Progenitor cell of endocrine pancreas (in vitro differentiated cells): ENCODE results near the gene DPH6. TPM values are rescaled to one million over a fixed set of nuclear protein-coding genes. Genes with fewer than 3 reads are reported as not detected.

ENCODE experiments used
- DNase-seq: peaks from one replicate; pipeline ENCODE4 v3.0.0; 2021; ENCODE audit warnings: low spot score; ENCODE audit not compliant: unreplicated experiment
- H3K27ac Mint-ChIP-seq: 2 replicates; pipeline ENCODE4 v1.8.0; 2021; ENCODE audit warnings: mild to moderate bottlenecking, moderate library complexity, mixed read lengths
- H3K27me3 Mint-ChIP-seq: 2 replicates; pipeline ENCODE4 v1.8.0; 2021; ENCODE audit warnings: mixed read lengths
- H3K36me3 Mint-ChIP-seq: 2 replicates; pipeline ENCODE4 v1.8.0; 2022; ENCODE audit warnings: mixed read lengths; ENCODE audit not compliant: insufficient read depth
- H3K4me1 Mint-ChIP-seq: 2 replicates; pipeline ENCODE4 v1.8.0; 2021; ENCODE audit warnings: low read depth, mixed read lengths
- H3K4me3 Mint-ChIP-seq: 2 replicates; pipeline ENCODE4 v1.8.0; 2021; ENCODE audit warnings: low read depth, mild to moderate bottlenecking, moderate library complexity, mixed read lengths
- H3K9me3 Mint-ChIP-seq: 2 replicates; pipeline ENCODE4 v1.8.0; 2021; ENCODE audit warnings: low read depth, mixed read lengths
- total RNA-seq: library from RNA; stranded (reverse); gene quantifications from 2 replicates; pipeline ENCODE4 v1.2.1, GENCODE V29; 2021
- TF ChIP-seq, protein P1 (sequence below): fragments of 200-600 bp; sonication (generic); IDR thresholded peaks from one replicate; pipeline ENCODE4 v1.5.0; 2021; ENCODE audit warnings: antibody characterized with exemption, mild to moderate bottlenecking; ENCODE audit not compliant: unreplicated experiment

Gene DPH6
- total RNA-seq, 1 donor from 2014 or later = 11.4 TPM

DNA sequence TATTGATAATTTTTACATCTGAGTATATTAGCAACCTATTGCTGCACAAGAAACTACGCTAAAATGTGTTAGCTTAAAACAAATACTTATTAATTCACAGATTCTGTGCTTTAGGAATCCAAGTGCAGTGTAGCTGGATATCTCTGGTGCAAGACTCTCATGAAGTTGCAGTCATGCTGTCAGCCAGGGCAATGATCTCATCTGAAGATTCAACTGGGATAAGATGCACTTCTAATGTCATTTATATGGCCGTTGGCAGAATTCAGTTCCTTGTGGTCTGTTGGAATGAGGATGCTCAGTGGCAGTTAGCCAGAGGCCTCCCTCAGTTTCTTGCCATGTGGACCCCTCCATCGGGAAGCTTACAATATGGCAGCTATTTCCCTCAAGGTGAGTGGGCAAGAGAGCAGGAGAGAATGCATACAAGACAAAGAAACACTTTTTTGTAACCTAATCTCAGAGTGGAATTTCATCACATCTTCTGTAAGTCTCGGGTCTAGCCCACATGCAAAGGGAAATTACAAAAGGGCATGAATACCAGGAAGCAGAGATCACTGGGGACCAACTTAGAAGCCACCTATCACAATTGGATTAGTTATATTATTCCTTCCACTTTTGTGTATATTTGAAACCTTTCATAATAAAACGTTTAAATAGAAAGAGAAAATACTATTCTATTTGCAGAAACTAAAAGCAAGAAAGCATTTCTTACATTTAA lies 61.6 kb downstream of the DPH6 start:
- peaks cover 27% of the 10 kb centered on the region for H3K36me3 Mint-ChIP-seq
- H3K4me1 Mint-ChIP-seq = peaks cover 3% of the 10 kb centered on the region

GRCh38 chr15:35481992-35482391 lies 64.0 kb downstream of the DPH6 start:
- Mint-ChIP-seq H3K27ac (no peak overlapping the region), H3K4me1 (peaks cover 18% of the 10 kb centered on the region)

More for the DNA sequence above, 61.6 kb downstream of the DPH6 start:
- DNase-seq = no peak
- TF ChIP-seq, protein P1, sequence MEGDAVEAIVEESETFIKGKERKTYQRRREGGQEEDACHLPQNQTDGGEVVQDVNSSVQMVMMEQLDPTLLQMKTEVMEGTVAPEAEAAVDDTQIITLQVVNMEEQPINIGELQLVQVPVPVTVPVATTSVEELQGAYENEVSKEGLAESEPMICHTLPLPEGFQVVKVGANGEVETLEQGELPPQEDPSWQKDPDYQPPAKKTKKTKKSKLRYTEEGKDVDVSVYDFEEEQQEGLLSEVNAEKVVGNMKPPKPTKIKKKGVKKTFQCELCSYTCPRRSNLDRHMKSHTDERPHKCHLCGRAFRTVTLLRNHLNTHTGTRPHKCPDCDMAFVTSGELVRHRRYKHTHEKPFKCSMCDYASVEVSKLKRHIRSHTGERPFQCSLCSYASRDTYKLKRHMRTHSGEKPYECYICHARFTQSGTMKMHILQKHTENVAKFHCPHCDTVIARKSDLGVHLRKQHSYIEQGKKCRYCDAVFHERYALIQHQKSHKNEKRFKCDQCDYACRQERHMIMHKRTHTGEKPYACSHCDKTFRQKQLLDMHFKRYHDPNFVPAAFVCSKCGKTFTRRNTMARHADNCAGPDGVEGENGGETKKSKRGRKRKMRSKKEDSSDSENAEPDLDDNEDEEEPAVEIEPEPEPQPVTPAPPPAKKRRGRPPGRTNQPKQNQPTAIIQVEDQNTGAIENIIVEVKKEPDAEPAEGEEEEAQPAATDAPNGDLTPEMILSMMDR = no peak
- Mint-ChIP-seq H3K4me3 (no peak overlapping the region), H3K27me3 (no peaks in the 10 kb centered on the region), H3K27ac (no peak overlapping the region), H3K9me3 (peaks cover 24% of the 10 kb centered on the region)

DNA sequence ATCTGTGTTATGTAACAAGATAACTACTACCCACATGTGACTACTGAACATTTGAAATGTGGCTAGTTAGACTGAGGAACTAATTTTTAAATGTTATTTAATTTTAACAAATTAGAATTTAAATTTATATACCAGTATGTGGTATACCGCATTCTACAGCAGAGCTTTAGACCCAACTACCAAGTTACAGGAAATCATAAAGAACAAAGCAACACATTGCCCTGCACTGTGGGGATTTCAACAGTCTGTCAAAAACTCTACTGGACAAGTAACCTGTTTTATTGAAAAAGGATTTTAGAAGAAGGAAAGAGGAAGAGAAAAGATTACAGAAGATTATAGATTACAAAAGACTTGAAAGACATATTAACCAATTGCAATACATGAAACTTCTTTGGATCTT lies 64.9 kb downstream of the DPH6 start:
- H3K27me3 Mint-ChIP-seq = no peaks in the 10 kb centered on the region
- H3K36me3 Mint-ChIP-seq = peaks cover 9% of the 10 kb centered on the region
- peaks cover 20% of the 10 kb centered on the region for H3K4me1 Mint-ChIP-seq
- peaks cover 4% of the 10 kb centered on the region for H3K9me3 Mint-ChIP-seq
- H3K4me3 Mint-ChIP-seq = no peak overlapping the region
- TF ChIP-seq, protein P1 = no peak
- H3K27ac Mint-ChIP-seq = no peak overlapping the region
- no peak for DNase-seq

More at GRCh38 chr15:35481992-35482391, 64.0 kb downstream of the DPH6 start:
- no peak for DNase-seq
- no peaks in the 10 kb centered on the region for H3K27me3 Mint-ChIP-seq
- H3K9me3 Mint-ChIP-seq = peaks cover 11% of the 10 kb centered on the region
- TF ChIP-seq, protein P1 = no peak
- H3K4me3 Mint-ChIP-seq = no peak overlapping the region
- peaks cover 15% of the 10 kb centered on the region for H3K36me3 Mint-ChIP-seq

DNA sequence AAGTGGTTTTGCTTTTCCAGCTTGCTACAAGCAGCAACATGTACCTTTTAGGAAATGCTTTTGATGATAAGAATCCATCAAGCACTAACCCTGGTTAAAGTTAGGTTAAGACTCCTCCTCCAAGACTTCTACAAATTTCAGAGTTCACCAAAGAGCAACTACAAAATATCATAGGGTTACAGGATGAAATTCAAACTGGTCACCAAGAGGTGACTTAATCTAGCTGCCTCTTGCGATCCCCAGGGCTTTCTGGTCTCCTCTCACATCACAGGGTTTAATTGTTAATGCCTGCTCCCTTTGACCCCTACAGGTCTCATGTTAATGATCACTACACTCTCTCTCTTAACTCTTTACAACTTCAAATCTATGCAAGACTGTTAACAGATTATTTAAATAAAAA lies 66.5 kb downstream of the DPH6 start:
- TF ChIP-seq, protein P1 = no peak
- Mint-ChIP-seq H3K4me1 (peaks cover 20% of the 10 kb centered on the region), H3K36me3 (peaks cover 2% of the 10 kb centered on the region), H3K9me3 (no peaks in the 10 kb centered on the region), H3K27me3 (no peaks in the 10 kb centered on the region), H3K4me3 (no peak overlapping the region), H3K27ac (peak overlapping the region; percentile 60)
- DNase-seq = no peak

DNA sequence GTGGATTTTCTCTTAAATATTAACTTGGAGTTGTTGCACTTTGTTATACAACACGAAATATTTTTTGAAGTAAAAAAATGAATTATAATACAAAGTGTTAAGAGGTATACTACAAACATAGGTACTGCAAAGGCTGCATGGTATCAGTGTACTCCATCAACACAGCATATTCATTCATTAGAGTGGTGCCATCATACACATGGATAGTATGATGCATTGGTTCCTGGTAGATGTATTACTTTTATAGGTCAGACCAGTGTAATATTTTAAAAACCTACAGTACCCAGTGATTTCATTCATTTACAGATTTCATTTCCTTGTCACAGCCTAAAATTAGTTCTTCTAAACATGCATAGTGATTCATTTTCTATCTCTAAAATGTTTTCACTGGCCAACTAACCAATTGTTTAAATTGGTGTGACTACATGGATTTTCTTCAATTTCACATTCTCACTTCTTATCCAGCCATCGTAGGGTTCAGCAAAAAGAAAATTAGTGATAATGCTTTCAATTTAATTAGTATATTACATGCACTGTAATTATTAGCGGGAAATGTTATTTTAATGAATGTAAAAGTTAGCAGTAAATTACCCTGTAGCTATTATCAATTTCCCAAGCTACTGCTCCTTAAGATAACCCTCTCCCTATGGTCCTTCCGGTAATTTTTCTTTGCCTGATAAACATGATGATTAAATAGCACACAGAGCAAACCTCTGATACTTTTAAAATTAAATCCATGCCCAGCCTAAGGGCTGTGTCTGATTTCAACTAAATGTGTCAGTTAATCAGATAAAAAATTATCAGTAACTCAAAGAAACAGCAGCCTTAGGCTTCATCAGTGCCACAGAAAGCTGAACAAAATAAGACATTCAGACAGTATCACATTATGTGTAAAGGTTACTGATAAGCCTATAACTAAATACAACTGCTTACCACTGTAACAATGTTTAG lies 68.4 kb downstream of the DPH6 start:
- TF ChIP-seq, protein P1 = no peak
- Mint-ChIP-seq H3K9me3 (no peaks in the 10 kb centered on the region), H3K36me3 (no peaks in the 10 kb centered on the region), H3K4me1 (peaks cover 20% of the 10 kb centered on the region), H3K27ac (no peak overlapping the region), H3K27me3 (no peaks in the 10 kb centered on the region), H3K4me3 (no peak overlapping the region)
- DNase-seq = no peak
